ENCODE measurements around the gene TMEM108. TPM values are rescaled to one million over a fixed set of nuclear protein-coding genes. Genes with fewer than 3 reads are reported as not detected.

The TMEM108 gene
- polyA plus RNA-seq, 1 of the 3 experiments (the other 2 are of a cell fraction) = 8.6 TPM

GRCh38 chr3:133037436-133037835 lies 755 bp upstream of the TMEM108 start:
- H4K20me1 ChIP-seq (ENCODE audit: insufficient read depth) = no peaks in the 10 kb centered on the region
- TF ChIP-seq TAF1 (IDR thresholded peaks at IDR 0.05; ENCODE audit: borderline replicate concordance, low read depth, low read length) = no peak
- no peaks in the 10 kb centered on the region for H3K9me2 ChIP-seq
- H3K9me3 ChIP-seq = no peaks in the 10 kb centered on the region
- H3K4me2 ChIP-seq = peak overlapping the region; percentile 98
- H2AFZ ChIP-seq (ENCODE audit: low read depth) = peak overlapping the region; percentile 99
- H3K27ac ChIP-seq (ENCODE audit: low read depth in 2 of 2, low read length in 1 of 2) = peak overlapping the region in 1 of 2 experiments; percentile 65; a peak in 1 of 4 replicates
- ChIA-PET CTCF (interaction anchor here (0.9 to 12.3 kb wide), 6 partner anchors 9 to 346 kb away, joined by 3 to 178 read pairs (median 6); no protein-coding TSS in a partner anchor), POLR2A (interaction anchor here (0.7 to 1.1 kb wide), 3 partner anchors 158 to 420 kb away, joined by 3 read pairs; no protein-coding TSS in a partner anchor)
- peaks cover 5 to 16% of the 10 kb centered on the region in 2 experiments; a peak in 2 of 4 replicates for H3K4me1 ChIP-seq (ENCODE audit: control insufficient read depth in 1 of 2, insufficient read depth in 2 of 2, low read depth in 1 of 2, low read length in 1 of 2)
- H3K9ac ChIP-seq = peak overlapping the region; percentile 21; the same call in 1 of the 2 replicates
- H3K27me3 ChIP-seq (ENCODE audit: insufficient read depth) = peaks cover 7% of the 10 kb centered on the region
- WGBS (ENCODE audit: low lambda C conversion rate) = 45% methylated on average over 9 of the region's 9 CpGs
- no peaks in the 10 kb centered on the region for H3K36me3 ChIP-seq (replicated peaks in 1 of 2; ENCODE audit: control insufficient read depth in 1 of 2, insufficient read depth in 2 of 2, low read length in 1 of 2)
- peak overlapping the region; percentile 82 to 96 for H3K4me3 ChIP-seq (ENCODE audit: low read depth in 2 of 2, low read length in 1 of 2)
- no peaks in the 10 kb centered on the region for H3K79me2 ChIP-seq (ENCODE audit: insufficient read depth)
- DNase-seq = no peak
- peaks cover 4% of the 10 kb centered on the region for H3F3A ChIP-seq (replicated peaks; ENCODE audit: insufficient read depth)

GRCh38 chr3:133038731-133039375 lies 662 bp downstream of the TMEM108 start:
- ChIA-PET CTCF (interaction anchor here (1.1 to 12.3 kb wide), 10 partner anchors 10 to 385 kb away, joined by 3 to 178 read pairs (median 27); no protein-coding TSS in a partner anchor), POLR2A (no interaction called here)
- Histone ChIP-seq H3K9ac (peak overlapping the region; percentile 45), H2AFZ (ENCODE audit: low read depth) (peak overlapping the region; percentile 99), H3K9me2 (no peaks in the 10 kb centered on the region), H4K20me1 (ENCODE audit: insufficient read depth) (no peaks in the 10 kb centered on the region), H3K4me2 (peak overlapping the region; percentile 98), H3K27ac (ENCODE audit: low read depth in 2 of 2, low read length in 1 of 2) (peak overlapping the region in 1 of 2 experiments; percentile 79; a peak in 1 of 4 replicates), H3K9me3 (no peaks in the 10 kb centered on the region), H3K27me3 (ENCODE audit: insufficient read depth) (peaks cover 7% of the 10 kb centered on the region; the same call in 1 of the 2 replicates), H3K4me1 (ENCODE audit: control insufficient read depth in 1 of 2, insufficient read depth in 2 of 2, low read depth in 1 of 2, low read length in 1 of 2) (peaks cover 7 to 21% of the 10 kb centered on the region in 2 experiments; a peak in 3 of 4 replicates), H3K79me2 (ENCODE audit: insufficient read depth) (no peaks in the 10 kb centered on the region), H3F3A (replicated peaks; ENCODE audit: insufficient read depth) (peaks cover 13% of the 10 kb centered on the region), H3K36me3 (replicated peaks in 1 of 2; ENCODE audit: control insufficient read depth in 1 of 2, insufficient read depth in 2 of 2, low read length in 1 of 2) (no peaks in the 10 kb centered on the region), H3K4me3 (ENCODE audit: low read depth in 2 of 2, low read length in 1 of 2) (peak overlapping the region; percentile 82 to 96)
- TF ChIP-seq TAF1 (IDR thresholded peaks at IDR 0.05; ENCODE audit: borderline replicate concordance, low read depth, low read length) = no peak
- no peak for TF ChIP-seq TEAD4 (IDR thresholded peaks at IDR 0.05; ENCODE audit: borderline replicate concordance, insufficient read depth)
- no peak for TF ChIP-seq PBX3 (IDR thresholded peaks at IDR 0.05)
- TF ChIP-seq SMC3 (IDR thresholded peaks at IDR 0.05; ENCODE audit: low read depth, low read length) = 0 out of 2 replicates have a peak, but pooled peaks have one; percentile 3
- DNase-seq = peak; percentile 62
- 3% methylated on average over 15 of the region's 31 CpGs for WGBS (ENCODE audit: low lambda C conversion rate)

DNA sequence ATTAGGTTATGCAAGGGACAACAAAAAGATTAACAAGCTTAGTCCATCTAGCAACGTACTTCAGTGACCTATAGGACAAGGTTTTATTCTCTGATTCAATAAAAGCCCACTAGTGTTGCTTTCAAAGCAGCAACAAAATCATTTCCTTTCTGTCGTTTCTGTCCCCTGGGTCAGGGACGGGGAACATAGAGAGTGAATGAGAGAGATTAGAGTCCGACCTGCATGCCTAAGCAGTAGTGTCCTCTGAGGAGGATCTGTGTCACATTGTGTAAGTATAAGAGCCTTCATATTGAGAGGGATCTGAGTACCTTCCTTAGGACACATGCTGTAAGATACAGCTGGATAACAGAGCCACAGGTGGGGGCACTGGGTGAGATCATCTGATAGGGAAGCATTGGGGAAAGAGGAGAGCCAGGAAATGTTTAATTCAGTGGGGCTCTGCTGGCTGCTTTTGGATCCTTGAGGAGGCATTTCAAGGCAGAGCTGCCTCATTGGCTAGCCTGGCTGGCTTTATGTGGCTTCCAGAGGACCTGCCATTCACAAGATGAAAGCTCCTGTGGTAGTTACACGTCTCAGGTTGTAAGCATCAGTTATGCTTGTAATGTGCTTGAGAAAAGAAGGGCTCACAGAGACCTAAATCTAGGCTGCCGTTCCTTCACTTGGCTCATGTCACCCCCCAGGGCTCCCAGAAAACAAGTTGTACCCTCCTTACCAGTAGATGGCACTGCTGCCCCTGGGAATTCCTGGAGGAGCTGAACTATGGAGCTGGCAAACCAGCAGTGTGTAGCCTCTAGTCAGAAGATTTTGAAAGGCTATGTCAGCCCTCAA lies 2.7 kb downstream of the TMEM108 start:
- WGBS (ENCODE audit: low lambda C conversion rate) = 39% methylated on average over 6 of the region's 6 CpGs
- Histone ChIP-seq H3F3A (replicated peaks; ENCODE audit: insufficient read depth) (peaks cover 13% of the 10 kb centered on the region), H3K79me2 (ENCODE audit: insufficient read depth) (no peaks in the 10 kb centered on the region), H3K4me2 (0 out of 2 replicates have a peak overlapping the region, but pooled peaks have one; percentile 22), H3K4me1 (ENCODE audit: control insufficient read depth in 1 of 2, insufficient read depth in 2 of 2, low read depth in 1 of 2, low read length in 1 of 2) (peaks cover 7 to 24% of the 10 kb centered on the region in 2 experiments; a peak in 3 of 4 replicates), H3K9me2 (no peaks in the 10 kb centered on the region), H3K9ac (no peak overlapping the region), H3K9me3 (no peaks in the 10 kb centered on the region), H4K20me1 (ENCODE audit: insufficient read depth) (no peaks in the 10 kb centered on the region), H3K4me3 (ENCODE audit: low read depth in 2 of 2, low read length in 1 of 2) (peak overlapping the region; percentile 26 to 27; a peak in 2 of 4 replicates), H3K27me3 (ENCODE audit: insufficient read depth) (peaks cover 7% of the 10 kb centered on the region; the same call in 1 of the 2 replicates), H3K27ac (ENCODE audit: low read depth in 2 of 2, low read length in 1 of 2) (peak overlapping the region in 1 of 2 experiments; percentile 74; a peak in 2 of 4 replicates), H2AFZ (ENCODE audit: low read depth) (no peak overlapping the region), H3K36me3 (replicated peaks in 1 of 2; ENCODE audit: control insufficient read depth in 1 of 2, insufficient read depth in 2 of 2, low read length in 1 of 2) (peaks cover 0 to 3% of the 10 kb centered on the region in 2 experiments)
- ChIA-PET CTCF (interaction anchor here (0.6 to 12.3 kb wide), 105 partner anchors 8 to 544 kb away, joined by 3 to 178 read pairs (median 4); no protein-coding TSS in a partner anchor), POLR2A (interaction anchor here (1.0 to 1.4 kb wide), 2 partner anchors 95 to 343 kb away, joined by 3 to 5 read pairs; no protein-coding TSS in a partner anchor)
- DNase-seq = peak; percentile 78
- TF ChIP-seq, protein P1, sequence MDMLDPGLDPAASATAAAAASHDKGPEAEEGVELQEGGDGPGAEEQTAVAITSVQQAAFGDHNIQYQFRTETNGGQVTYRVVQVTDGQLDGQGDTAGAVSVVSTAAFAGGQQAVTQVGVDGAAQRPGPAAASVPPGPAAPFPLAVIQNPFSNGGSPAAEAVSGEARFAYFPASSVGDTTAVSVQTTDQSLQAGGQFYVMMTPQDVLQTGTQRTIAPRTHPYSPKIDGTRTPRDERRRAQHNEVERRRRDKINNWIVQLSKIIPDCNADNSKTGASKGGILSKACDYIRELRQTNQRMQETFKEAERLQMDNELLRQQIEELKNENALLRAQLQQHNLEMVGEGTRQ (IDR thresholded peaks at IDR 0.05; ENCODE audit: borderline replicate concordance, low read depth, low read length) = no peak
- TF ChIP-seq RFX5 (IDR thresholded peaks at IDR 0.05; ENCODE audit: low read length) (no peak), YY1 (IDR thresholded peaks at IDR 0.05; ENCODE audit: low read depth) (no peak), TCF12 (IDR thresholded peaks at IDR 0.05) (no peak), PBX3 (IDR thresholded peaks at IDR 0.05) (no peak), IRF3 (IDR thresholded peaks at IDR 0.05; ENCODE audit: low read depth, low read length) (no peak), EP300 (IDR thresholded peaks at IDR 0.05; ENCODE audit: borderline replicate concordance in 1 of 2, low read depth in 1 of 2, low read length in 1 of 2) (no peak), RAD21 (IDR thresholded peaks at IDR 0.05; ENCODE audit: low read length) (peak; percentile 99), TAF1 (IDR thresholded peaks at IDR 0.05; ENCODE audit: borderline replicate concordance, low read depth, low read length) (no peak)

Data from SK-N-SH (cell line).